Spinal cord (tissue), 10 donors: ENCODE measurements around the gene RIN1. TPM values are rescaled to one million over a fixed set of nuclear protein-coding genes. Genes with fewer than 3 reads are reported as not detected.
"Not testable (repeated sequence)": the region's sequence is repeated elsewhere in the genome, so short reads cannot be mapped to it uniquely, and the experiment has no call there.

ENCODE experiments used
- DNase-seq, 6 donors: peaks; one replicate each; pipeline versions ENCODE4 v3.0.0 to v3.0.0-alpha.2; 2013 to 2015; ENCODE audit warnings: low spot score in 6 of 6, low read depth in 4 of 6
- H3K27ac ChIP-seq: one replicate; pipeline ENCODE4 v1.5.1; 2013; ENCODE audit warnings: low read depth, low read length, control low read depth
- H3K27me3 ChIP-seq: one replicate; pipeline ENCODE4 v1.6.1; 2013; ENCODE audit warnings: low read length; ENCODE audit not compliant: control insufficient read depth, insufficient read depth
- H3K36me3 ChIP-seq: one replicate; pipeline ENCODE4 v1.6.1; 2013; ENCODE audit warnings: low read length; ENCODE audit not compliant: control insufficient read depth, insufficient read depth
- H3K4me1 ChIP-seq: one replicate; pipeline ENCODE4 v1.6.1; 2013; ENCODE audit warnings: low read length; ENCODE audit not compliant: control insufficient read depth, insufficient read depth
- H3K4me3 ChIP-seq: one replicate; pipeline ENCODE4 v1.5.1; 2013; ENCODE audit warnings: low read depth, low read length, control low read depth
- H3K9me3 ChIP-seq: one replicate; pipeline ENCODE4 v1.6.1; 2013; ENCODE audit warnings: low read length; ENCODE audit not compliant: control insufficient read depth, insufficient read depth
- WGBS: methylation state at CpG from one replicate; pipeline ENCODE4 v1.1.5; 2013; ENCODE audit warnings: missing lambda C conversion rate; ENCODE audit not compliant: insufficient coverage; 5-methylcytosine and 5-hydroxymethylcytosine counted together
- long read RNA-seq, 4 donors: transcript quantifications; one replicate each; lab custom pipeline, GENCODE V29; 2026
- polyA plus RNA-seq, 2 donors: library from polyadenylated mRNA; unstranded; fragments of 120-200 nt; gene quantifications; one replicate each; pipeline ENCODE4 v1.2.1, GENCODE V29; 2013; ENCODE audit not compliant: insufficient read length in 2 of 2
- total RNA-seq, 2 donors: library from RNA; depleted of rRNA in 1 of 2; stranded (reverse); fragments of 120-200 nt in 1 of 2; fragments of >200 nt in 1 of 2; gene quantifications; one replicate each; pipeline versions ENCODE4 v1.2.3 to v1.2.4, GENCODE V29; 2013 to 2014
- donor health status: healthy.

Gene RIN1, protein sequence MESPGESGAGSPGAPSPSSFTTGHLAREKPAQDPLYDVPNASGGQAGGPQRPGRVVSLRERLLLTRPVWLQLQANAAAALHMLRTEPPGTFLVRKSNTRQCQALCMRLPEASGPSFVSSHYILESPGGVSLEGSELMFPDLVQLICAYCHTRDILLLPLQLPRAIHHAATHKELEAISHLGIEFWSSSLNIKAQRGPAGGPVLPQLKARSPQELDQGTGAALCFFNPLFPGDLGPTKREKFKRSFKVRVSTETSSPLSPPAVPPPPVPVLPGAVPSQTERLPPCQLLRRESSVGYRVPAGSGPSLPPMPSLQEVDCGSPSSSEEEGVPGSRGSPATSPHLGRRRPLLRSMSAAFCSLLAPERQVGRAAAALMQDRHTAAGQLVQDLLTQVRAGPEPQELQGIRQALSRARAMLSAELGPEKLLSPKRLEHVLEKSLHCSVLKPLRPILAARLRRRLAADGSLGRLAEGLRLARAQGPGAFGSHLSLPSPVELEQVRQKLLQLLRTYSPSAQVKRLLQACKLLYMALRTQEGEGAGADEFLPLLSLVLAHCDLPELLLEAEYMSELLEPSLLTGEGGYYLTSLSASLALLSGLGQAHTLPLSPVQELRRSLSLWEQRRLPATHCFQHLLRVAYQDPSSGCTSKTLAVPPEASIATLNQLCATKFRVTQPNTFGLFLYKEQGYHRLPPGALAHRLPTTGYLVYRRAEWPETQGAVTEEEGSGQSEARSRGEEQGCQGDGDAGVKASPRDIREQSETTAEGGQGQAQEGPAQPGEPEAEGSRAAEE
- total RNA-seq, result 1 to 10 TPM in 1 of 2 donors, under 1 TPM in 1; 0.79 to 2.7 TPM
- 1 to 10 TPM; 1.9 to 3.2 TPM for polyA plus RNA-seq
- long read RNA-seq, donor 1, result 0 reads
- long read RNA-seq, donor 2, result 0 reads
- long read RNA-seq, donor 3, result 0 reads
- long read RNA-seq, donor 4, result 0 reads

DNA sequence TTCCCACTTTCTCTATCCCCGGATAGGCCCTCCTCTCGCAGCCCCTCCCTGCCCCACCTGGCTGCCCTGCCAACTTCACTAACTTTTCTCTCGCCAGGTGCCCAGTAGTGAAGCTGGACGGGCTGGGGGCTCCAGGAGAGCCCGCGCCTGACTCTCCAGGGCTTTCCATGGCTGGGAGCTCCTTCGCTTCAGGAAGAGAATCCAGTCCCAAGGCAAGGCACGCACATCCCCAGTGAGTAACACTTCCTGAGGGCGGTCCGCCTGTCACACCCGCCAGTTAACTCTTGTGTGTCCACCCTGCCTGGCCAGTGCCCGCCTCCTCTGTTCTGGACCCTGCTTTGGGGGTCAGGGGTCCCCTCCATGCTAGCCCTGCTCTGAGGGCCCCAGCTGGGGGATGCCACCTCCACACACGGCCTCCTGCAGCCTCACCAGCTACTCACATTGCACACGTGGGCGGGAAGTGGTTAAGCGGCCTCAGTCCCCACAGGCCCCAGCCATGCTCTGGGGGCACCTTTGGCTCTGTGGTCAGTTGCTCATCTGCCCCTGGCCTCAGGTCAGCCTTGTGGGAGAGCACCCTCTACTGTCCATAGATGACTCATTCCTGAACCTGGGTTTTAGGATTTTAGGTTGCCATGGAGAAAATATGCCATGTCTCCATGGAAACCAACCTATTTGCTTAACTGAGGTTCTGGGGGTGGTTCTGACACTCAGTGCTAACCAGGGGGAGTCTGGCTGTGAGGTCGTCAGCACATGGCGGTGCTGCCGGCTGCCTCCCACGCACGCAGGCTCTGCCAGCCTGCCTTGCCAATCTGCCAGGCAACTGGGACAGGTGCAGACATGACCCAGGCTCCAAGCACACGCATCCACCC lies at the start of gene RIN1:
Gene RIN1, minus strand, starts transcription at position 201 of the 869 bp plus-strand sequence. Its CDS starts 32 bp downstream, at position 169.
- Histone ChIP-seq H3K9me3 (no peaks in the 10 kb centered on the region), H3K27ac (peak within 1 kb of the TSS; percentile 54), H3K4me3 (peak within 1 kb of the TSS; percentile 48), H3K36me3 (peaks cover 84% of the 10 kb centered on the region), H3K4me1 (peaks cover 33% of the 10 kb centered on the region), H3K27me3 (no peaks in the 10 kb centered on the region)
- 10% methylated on average over 22 of the region's 22 CpGs for WGBS
- peak in 2 of 6 donors; percentile 73 to 83 for DNase-seq

DNA sequence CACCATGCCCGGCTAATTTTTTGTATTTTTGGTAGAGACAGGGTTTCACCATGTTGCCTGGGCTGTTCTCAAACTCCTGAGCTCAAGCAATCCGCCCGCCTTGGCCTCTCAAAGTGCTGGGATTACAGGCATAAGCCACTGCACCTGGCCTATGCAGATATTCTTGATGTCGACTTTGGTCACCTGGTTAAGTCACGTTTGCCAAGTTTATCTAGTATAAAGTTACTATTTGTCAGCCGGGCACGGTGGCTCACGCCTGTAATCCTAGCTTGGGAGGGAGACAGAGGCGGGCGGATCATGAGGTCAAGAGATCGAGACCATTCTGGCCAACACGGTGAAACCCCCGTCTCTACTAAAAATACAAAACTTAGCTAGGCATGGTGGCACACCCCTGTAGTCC lies 48.1 kb upstream of the RIN1 start:
- not testable (repeated sequence) for H3K4me3 ChIP-seq, H3K27me3 ChIP-seq, DNase-seq, H3K27ac ChIP-seq, H3K9me3 ChIP-seq, H3K36me3 ChIP-seq, H3K4me1 ChIP-seq
- WGBS, result 98% methylated on average over 5 of the region's 13 CpGs

GRCh38 chr11:66380264-66380663 lies 44.0 kb upstream of the RIN1 start:
- H3K9me3 ChIP-seq, DNase-seq, H3K4me3 ChIP-seq, H3K36me3 ChIP-seq, H3K27me3 ChIP-seq, H3K27ac ChIP-seq, H3K4me1 ChIP-seq: not testable (repeated sequence)
- 0% methylated on average over 2 of the region's 7 CpGs for WGBS

DNA sequence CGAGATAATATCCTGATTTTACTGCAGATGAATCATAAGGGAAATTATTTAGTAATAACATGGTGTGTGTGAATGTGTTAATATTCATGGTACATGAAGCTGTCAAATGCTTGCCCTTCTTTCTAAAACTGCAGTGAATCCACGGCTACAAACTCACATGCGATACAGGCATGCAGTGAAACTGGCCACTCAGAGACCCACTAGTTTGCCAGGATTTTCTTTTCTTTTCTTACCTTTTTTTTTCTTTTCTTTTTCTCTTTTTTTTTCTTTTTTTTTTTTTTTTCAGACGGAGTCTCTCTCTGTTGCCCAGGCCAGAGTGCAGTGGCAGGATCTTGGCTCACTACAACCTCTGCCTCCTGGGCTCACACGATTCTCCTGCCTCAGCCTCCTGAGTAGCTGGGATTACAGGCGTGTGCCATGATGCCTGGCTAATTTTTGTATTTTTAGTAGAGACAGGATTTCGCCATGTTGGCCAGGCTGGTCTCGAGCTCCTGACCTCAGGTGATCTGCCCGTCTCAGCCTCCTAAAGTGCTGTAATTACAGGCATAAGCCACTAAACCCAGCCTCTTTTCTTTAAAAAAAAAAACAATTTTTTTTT lies 37.6 kb upstream of the RIN1 start:
- not testable (repeated sequence) for H3K9me3 ChIP-seq, DNase-seq, H3K27me3 ChIP-seq, H3K36me3 ChIP-seq, H3K27ac ChIP-seq, H3K4me3 ChIP-seq
- peaks cover 31% of the 10 kb centered on the region for H3K4me1 ChIP-seq
- 80% methylated on average over 7 of the region's 9 CpGs for WGBS

DNA sequence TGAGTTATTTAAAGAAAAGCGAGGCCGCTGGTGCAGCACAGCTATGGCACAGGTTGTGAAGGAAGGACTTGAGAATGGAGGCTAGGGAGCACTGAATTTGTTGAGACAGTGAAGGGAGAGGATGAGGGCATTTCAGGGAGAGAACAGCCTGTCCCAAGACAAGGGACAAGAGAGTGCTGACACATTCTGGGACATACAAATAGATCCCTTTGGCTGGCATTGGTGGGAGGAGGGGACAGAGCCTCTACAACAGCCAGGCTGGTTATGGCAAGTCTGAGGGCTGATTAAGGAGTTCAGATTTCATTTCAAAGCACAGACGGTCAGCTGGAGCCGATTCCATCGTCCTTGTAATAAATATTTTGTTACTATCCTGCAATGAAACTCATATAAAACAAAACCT lies 37.0 kb upstream of the RIN1 start:
- WGBS, result 86% methylated on average over 1 of the region's 5 CpGs
- H3K27me3 ChIP-seq, result peaks cover 2% of the 10 kb centered on the region
- H3K27ac ChIP-seq, result no peak overlapping the region
- no peaks in the 10 kb centered on the region for H3K9me3 ChIP-seq
- no peak overlapping the region for H3K4me3 ChIP-seq
- DNase-seq, result no peak
- H3K4me1 ChIP-seq, result peaks cover 31% of the 10 kb centered on the region
- H3K36me3 ChIP-seq, result peaks cover 14% of the 10 kb centered on the region

GRCh38 chr11:66371627-66372415 lies 35.6 kb upstream of the RIN1 start, which contains the start of gene SLC29A2:
TSS of gene SLC29A2 (minus strand) at chr11:66371760. CDS start at chr11:66371591, 169 bp downstream.
- peak in 2 of 6 donors; percentile 75 to 85 for DNase-seq
- 0% methylated on average over 51 of the region's 72 CpGs for WGBS
- H3K4me1 ChIP-seq, result peaks cover 31% of the 10 kb centered on the region
- H3K4me3 ChIP-seq, result peak within 1 kb of the TSS; percentile 52
- H3K36me3 ChIP-seq, result peaks cover 19% of the 10 kb centered on the region
- H3K9me3 ChIP-seq, result no peaks in the 10 kb centered on the region
- peaks cover 2% of the 10 kb centered on the region for H3K27me3 ChIP-seq
- H3K27ac ChIP-seq, result no peak within 1 kb of the TSS

GRCh38 chr11:66369073-66369894 lies 33.0 kb upstream of the RIN1 start:
- no peaks in the 10 kb centered on the region for H3K9me3 ChIP-seq
- H3K36me3 ChIP-seq, result peaks cover 24% of the 10 kb centered on the region
- H3K27ac ChIP-seq, result no peak overlapping the region
- no peak for DNase-seq
- WGBS, result 89% methylated on average over 21 of the region's 25 CpGs
- H3K27me3 ChIP-seq, result peaks cover 2% of the 10 kb centered on the region
- H3K4me3 ChIP-seq, result no peak overlapping the region
- H3K4me1 ChIP-seq, result peaks cover 31% of the 10 kb centered on the region

DNA sequence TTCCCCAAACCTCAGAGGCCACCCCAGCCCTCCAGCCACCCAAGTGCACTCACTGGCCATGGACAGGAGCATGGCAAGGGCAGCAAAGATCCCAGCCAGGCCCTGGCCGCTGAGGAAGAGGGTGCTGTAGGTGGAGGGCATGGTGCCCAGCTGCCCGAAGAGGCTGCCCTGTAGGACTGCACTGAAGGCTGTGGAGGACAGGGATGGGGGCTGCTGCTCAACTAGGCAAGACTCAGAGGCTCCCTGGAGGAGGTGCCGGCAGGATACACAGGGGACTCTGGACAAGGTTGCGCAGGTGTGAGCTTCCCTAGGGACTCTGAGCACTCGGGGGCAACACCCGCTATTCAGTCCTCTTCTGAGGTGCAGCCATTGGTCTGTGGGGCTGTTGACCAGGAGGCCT lies 32.2 kb upstream of the RIN1 start:
- peaks cover 31% of the 10 kb centered on the region for H3K4me1 ChIP-seq
- no peak for DNase-seq
- peaks cover 2% of the 10 kb centered on the region for H3K27me3 ChIP-seq
- H3K27ac ChIP-seq, result no peak overlapping the region
- H3K9me3 ChIP-seq, result no peaks in the 10 kb centered on the region
- no peak overlapping the region for H3K4me3 ChIP-seq
- peaks cover 29% of the 10 kb centered on the region for H3K36me3 ChIP-seq
- WGBS, result 95% methylated on average over 6 of the region's 6 CpGs
